ENCODE data around the gene INPP5D.

GRCh38 chr2:233147829-233148167 lies 87.7 kb downstream of the INPP5D start:
- TF ChIP-seq POLR2AphosphoS5 (IDR thresholded peaks at IDR 0.05; ENCODE audit: insufficient read depth in 1 of 2, low read depth in 1 of 2) (no peak), CTCF (IDR thresholded peaks at IDR 0.05) (no peak), POLR2A (IDR thresholded peaks at IDR 0.05) (no peak)
